ENCODE data around the gene RRP9.
"Not testable (repeated sequence)": the region's sequence is repeated elsewhere in the genome, so short reads cannot be mapped to it uniquely, and the experiment has no call there.

The RRP9 gene

GRCh38 chr3:51904034-51904823 is 37.5 kb downstream of the RRP9 start:
- no peak for DNase-seq (ENCODE audit: low read depth in 2 of 3, low spot score in 1 of 3)

- peak; percentile 10 to 40 (median 18) for DNase-seq (ENCODE audit: low read depth in 2 of 3, low spot score in 1 of 3)
These were observed 39.3 kb downstream of the RRP9 start for GRCh38 chr3:51902361-51902760.

DNA sequence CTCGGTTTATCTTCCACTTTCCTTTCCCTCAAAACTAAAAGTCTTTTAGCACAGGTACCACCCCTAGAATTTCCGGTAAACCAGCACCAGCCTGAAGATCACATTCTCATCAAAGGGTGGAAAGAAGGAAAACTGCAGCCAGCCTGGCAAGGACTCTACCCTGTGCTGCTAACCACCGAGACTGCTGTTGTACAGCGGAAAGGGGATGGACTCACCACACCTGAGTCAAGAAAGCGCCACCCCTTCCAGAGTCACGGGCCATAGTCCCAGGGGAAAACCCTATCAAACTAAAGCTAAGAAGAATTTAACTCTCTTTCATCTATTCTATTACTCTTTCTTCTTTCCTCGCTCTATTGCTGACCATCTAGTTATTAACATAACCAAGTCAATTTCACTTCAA is 41.7 kb downstream of the RRP9 start:
- not testable (repeated sequence) for DNase-seq (ENCODE audit: low read depth in 2 of 3, low spot score in 1 of 3)

DNA sequence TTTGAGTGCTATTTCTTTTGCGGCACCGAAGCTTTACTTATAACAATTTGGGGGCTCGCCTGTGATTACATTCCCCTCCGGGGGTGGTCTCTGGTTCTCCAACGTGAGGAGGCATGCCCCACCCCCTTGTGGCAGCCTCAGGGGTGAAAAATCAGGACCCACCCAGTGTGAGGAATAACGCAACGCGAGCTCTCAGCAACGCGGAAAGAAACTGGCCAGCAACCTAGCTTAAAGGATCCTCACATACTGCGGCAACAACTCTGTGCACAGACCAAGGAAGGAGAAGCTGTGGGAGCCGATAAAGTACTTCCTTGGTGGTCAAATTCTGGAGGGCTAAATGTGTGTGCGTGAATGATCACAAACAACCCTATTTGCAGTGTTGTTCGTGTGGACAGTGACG is 44.3 kb downstream of the RRP9 start:
- DNase-seq (ENCODE audit: low read depth in 2 of 3, low spot score in 1 of 3): no peak

DNA sequence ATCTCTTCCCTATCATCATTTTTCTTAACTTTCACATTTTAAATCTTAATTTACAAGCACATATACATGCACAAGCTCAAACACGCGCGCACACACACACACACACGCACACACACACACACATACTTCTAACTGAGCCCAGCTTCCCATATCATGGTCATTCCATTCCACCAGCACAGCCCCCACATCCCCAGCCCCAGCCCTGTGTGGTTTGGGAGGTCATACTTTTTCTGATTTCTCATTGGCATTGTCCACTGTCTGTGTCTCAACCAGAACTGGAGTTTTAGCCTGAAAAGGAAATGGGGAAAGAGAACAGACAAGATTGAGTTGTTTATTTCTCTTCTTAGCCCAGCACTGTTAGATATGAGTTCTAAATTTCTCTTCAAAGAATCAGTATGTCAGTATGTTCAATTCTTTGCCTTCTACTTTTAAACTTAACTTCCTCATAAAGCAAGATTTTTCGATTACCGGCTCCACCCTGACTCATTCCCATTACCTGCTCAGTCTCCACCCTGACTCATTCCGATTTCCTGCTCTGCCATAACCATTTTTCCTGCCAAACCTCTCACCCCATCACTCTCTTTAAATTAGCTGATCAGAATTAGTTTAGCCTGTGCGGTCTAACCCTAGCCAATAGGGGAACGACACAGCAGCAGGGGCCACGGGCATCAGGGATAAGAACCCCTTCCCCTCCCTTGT is 44.9 kb downstream of the RRP9 start:
- DNase-seq (ENCODE audit: low read depth in 2 of 3, low spot score in 1 of 3): no peak

- DNase-seq (ENCODE audit: low read depth in 2 of 3, low spot score in 1 of 3): no peak
These were observed 46.8 kb downstream of the RRP9 start for GRCh38 chr3:51894939-51895338.

- DNase-seq (ENCODE audit: low read depth in 2 of 3, low spot score in 1 of 3): no peak
These were observed 47.3 kb downstream of the RRP9 start for GRCh38 chr3:51894391-51894790.

DNA sequence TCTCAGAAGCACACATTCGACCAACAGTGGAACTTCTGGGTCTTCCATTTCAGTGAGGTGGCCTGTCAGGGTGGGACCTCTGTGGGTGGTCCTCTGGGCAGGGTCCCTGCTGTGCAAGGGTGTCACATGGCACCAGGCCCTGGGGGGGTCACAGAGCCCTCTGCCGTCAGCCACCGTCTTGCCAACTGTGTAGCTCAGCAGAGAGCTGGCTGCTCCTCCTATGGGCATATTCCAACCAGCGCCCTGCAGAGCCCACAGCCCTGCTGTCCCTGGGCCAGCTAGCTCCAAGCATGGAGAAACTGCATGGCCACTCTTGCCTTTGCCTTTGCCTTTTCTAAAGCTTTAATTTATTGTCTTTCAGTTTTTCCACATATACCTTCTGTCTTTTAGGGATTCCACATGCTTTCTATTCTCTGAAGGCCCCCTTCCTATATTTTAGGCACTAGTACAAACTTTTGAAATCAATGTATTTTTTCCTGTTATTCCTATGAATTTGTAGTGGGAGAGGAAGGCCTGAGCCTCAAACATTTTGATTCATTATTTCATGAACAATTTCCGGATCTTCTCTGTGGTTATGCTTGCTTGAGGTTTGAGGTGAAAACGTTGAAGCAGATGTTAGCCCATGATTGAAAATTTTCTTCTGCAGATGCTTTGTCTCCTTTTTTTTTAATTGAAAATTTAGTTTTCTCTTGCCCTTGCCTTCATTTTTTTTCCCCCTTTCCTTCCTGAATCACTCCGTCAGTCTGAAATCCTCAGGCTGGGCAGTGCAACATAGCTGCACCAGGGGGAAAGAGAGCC is 50.3 kb downstream of the RRP9 start:
- DNase-seq (ENCODE audit: low read depth in 2 of 3, low spot score in 1 of 3): no peak

DNA sequence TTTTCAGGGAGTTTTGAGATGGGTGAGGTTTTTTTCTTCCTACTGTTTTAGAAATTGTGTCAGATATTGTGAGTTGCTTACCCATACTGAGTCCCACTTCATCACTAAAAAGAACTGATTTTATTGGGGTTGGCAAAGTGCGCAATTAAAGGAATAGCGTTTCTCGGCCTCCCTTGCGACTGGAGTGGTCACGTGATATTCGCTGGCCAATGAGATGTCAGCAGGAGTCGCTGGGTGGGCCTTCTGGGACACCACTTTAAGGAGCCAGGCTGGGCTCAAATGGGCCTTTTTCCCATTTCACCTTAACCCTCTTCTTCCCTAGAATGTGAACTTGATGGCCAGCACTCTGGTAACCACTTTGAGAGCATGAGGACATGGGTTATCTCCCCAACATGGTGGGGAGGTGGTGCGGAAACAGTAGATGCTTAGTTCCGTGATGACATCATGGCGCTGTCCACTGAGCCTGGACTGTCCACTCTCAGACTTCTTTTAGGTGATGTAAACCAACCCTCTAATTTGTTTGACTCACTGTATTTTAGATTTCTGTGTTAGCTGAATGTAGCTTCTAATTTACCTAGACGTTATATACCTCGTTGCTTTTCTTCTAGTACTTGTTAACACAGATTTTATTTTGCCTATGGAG is 53.1 kb downstream of the RRP9 start:
- no peak for DNase-seq (ENCODE audit: low read depth in 2 of 3, low spot score in 1 of 3)

DNA sequence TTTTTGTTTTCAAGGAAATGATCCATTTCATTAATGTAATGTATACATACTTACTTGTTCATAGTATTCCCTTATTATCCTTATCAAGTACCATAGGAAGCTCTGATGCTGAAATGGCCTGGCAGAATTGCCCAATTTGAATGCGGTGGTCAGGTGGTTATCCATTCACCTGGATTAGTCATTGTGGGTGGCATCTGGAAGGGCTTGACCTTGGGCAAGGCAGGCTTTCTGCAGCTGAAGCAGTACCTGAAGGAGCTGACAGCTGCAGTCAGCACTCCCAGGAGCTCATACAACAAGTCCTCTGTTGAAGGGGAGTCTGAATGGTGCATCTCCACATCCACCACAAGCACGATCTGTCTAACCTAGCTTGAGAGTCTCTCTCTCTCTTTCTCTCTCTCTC is 54.1 kb downstream of the RRP9 start:
- no peak for DNase-seq (ENCODE audit: low read depth in 2 of 3, low spot score in 1 of 3)

DNA sequence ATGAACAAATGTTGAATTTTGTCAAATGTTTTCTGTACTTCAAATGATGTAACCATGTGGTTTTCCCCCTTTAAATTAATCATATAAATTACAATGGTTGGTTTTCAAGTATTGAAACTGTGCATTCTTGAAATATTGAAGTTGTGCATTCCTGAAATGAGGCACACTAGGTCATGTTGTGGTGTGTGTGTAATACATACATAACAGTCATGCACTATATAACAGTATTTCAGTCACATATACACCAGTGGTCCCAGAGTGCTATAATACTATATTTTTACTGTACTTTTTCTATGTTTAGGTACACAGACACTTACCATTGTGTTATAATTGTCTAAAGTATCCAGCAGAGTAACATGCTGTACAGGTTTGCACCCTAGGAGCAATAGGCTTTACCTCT is 55.3 kb downstream of the RRP9 start:
- DNase-seq (ENCODE audit: low read depth in 2 of 3, low spot score in 1 of 3): no peak

Measured in stimulated activated CD4-positive, alpha-beta T cell treated with anti-CD3 and anti-CD28 coated beads, Interleukin-12 subunit alpha, Interleukin-12 subunit beta, amount 100 ng/mL, for 48 hours (primary cell).